Gastrocnemius medialis (tissue), 4 donors: Measurements from ENCODE around the gene METTL16. TPM values are rescaled to one million over a fixed set of nuclear protein-coding genes. Genes with fewer than 3 reads are reported as not detected.

Experiments
- ATAC-seq, 2 donors: fragments of 150-250 bp; one replicate each; pipeline ENCODE4 v1.9.1; 2016
- DNase-seq, 2 donors: peaks; one replicate each; pipeline ENCODE4 v3.0.0-alpha.2; 2019
- H3K27ac ChIP-seq, 4 donors: fragments of 200-600 bp; sonication (generic); 1 replicate in 1 of 4; 2 replicates in 3 of 4; pipeline ENCODE4 v1.5.1; 2016 to 2018; ENCODE audit warnings: mild to moderate bottlenecking in 2 of 4, moderate library complexity in 1 of 4
- H3K27me3 ChIP-seq, 3 donors: fragments of 200-600 bp; sonication (generic) in 2 of 3; 1 replicate in 1 of 3; 2 replicates in 2 of 3; pipeline versions ENCODE4 v1.5.1 to v1.6.0; 2016 to 2019; ENCODE audit warnings: mild to moderate bottlenecking in 1 of 3, moderate library complexity in 1 of 3
- H3K36me3 ChIP-seq, 2 donors: fragments of 200-600 bp; sonication (generic) in 1 of 2; one replicate each; pipeline ENCODE4 v1.5.1; 2017 to 2018
- H3K4me1 ChIP-seq, 2 donors: fragments of 200-600 bp; sonication (generic) in 1 of 2; one replicate each; pipeline ENCODE4 v1.5.1; 2016 to 2017; ENCODE audit warnings: mild to moderate bottlenecking in 2 of 2
- H3K4me3 ChIP-seq, 4 donors: fragments of 200-600 bp; sonication (generic) in 3 of 4; 1 replicate in 1 of 4; 2 replicates in 3 of 4; pipeline ENCODE4 v1.5.1; 2016 to 2019; ENCODE audit warnings: mild to moderate bottlenecking in 2 of 4
- H3K9me3 ChIP-seq, 3 donors: fragments of 200-600 bp; sonication (generic) in 2 of 3; 1 replicate in 1 of 3; 2 replicates in 2 of 3; pipeline ENCODE4 v1.5.1; 2016 to 2019
- CTCF ChIP-seq, 5 experiments: fragments of 450-650 bp in 3 of 5; fragments of 200-600 bp in 2 of 5; sonication (generic) in 2 of 5; IDR thresholded peaks in 4 of 5; conservative IDR thresholded peaks in 1 of 5; 1 replicate in 4 of 5; 2 replicates in 1 of 5; pipeline ENCODE4 v1.5.1; 2016 to 2019; ENCODE audit warnings: antibody characterized with exemption in 5 of 5, mild to moderate bottlenecking in 3 of 5, moderate library complexity in 3 of 5
- POLR2A ChIP-seq, 2 donors: fragments of 450-650 bp; IDR thresholded peaks; one replicate each; pipeline ENCODE4 v1.6.1; 2017; ENCODE audit warnings: antibody characterized with exemption in 2 of 2, mild to moderate bottlenecking in 2 of 2, moderate library complexity in 2 of 2
- in situ Hi-C, 4 donors: fragments of 200-750 bp; cut with MboI; loops; one replicate each; pipeline versions ENCODE4 v1.15.0 to v1.8.0; 2017; ENCODE audit warnings: low sequenced_read_pairs in 4 of 4
- intact Hi-C: fragments of 100-400 bp; cut with DNase I; formaldehyde crosslinking; loops from one replicate; pipeline ENCODE4 v1.15.1; 2023; ENCODE audit warnings: low total_unique reads
- total RNA-seq, 4 donors: library from RNA; depleted of rRNA; stranded (reverse); fragments of >200 nt; gene quantifications; one replicate each; pipeline versions ENCODE4 v1.1.0 to v1.2.3, GENCODE V29; 2016

METTL16 gene
- total RNA-seq, 4 donors from 2014 or later = 18.2 to 59.7 (median 25.4) TPM

GRCh38 chr17:2385240-2386210 is 126.2 kb downstream of the METTL16 start:
- Histone ChIP-seq H3K36me3 (no peaks in the 10 kb centered on the region), H3K4me1 (peaks cover 44 to 65% of the 10 kb centered on the region in 2 donors), H3K27ac (peak overlapping the region; percentile 84 to 93 (median 89)), H3K4me3 (no peak overlapping the region), H3K27me3 (no peaks in the 10 kb centered on the region), H3K9me3 (no peaks in the 10 kb centered on the region)
- in situ Hi-C loops = no loop called here
- intact Hi-C loops = loop anchor here (2.0 kb wide), 1 partner anchor 17 kb away; no protein-coding TSS in a partner anchor
- DNase-seq (no peak), ATAC-seq (no peak)
- TF ChIP-seq POLR2A (IDR thresholded peaks at IDR 0.05) (no peak), CTCF (IDR thresholded peaks at IDR 0.05 in 4 of 5, conservative IDR thresholded peaks at IDR 0.05 in 1 of 5) (no peak)

- Histone ChIP-seq H3K36me3 (peaks cover 0 to 7% of the 10 kb centered on the region in 2 donors), H3K27ac (peak overlapping the region; percentile 84 to 93 (median 89)), H3K4me1 (peaks cover 38 to 56% of the 10 kb centered on the region in 2 donors), H3K4me3 (no peak overlapping the region), H3K27me3 (no peaks in the 10 kb centered on the region), H3K9me3 (no peaks in the 10 kb centered on the region)
- ATAC-seq = no peak
- in situ Hi-C loops (loop anchor here in 1 of 4 donors (5.0 kb wide), 1 partner anchor 33 kb away; no protein-coding TSS in a partner anchor), intact Hi-C loops (loop anchor here (2.0 to 5.0 kb wide), 2 partner anchors 18 to 323 kb away; no protein-coding TSS in a partner anchor)
- no peak for DNase-seq
- TF ChIP-seq CTCF (IDR thresholded peaks at IDR 0.05 in 4 of 5, conservative IDR thresholded peaks at IDR 0.05 in 1 of 5) (no peak), POLR2A (IDR thresholded peaks at IDR 0.05) (no peak)
Measured at GRCh38 chr17:2384439-2385127, 127.1 kb downstream of the METTL16 start.

GRCh38 chr17:2383628-2384167 is 128.0 kb downstream of the METTL16 start:
- H3K4me1 ChIP-seq = peaks cover 31 to 48% of the 10 kb centered on the region in 2 donors
- H3K36me3 ChIP-seq = peaks cover 0 to 10% of the 10 kb centered on the region in 2 donors
- intact Hi-C loops (loop anchor here (2.0 to 5.0 kb wide), 2 partner anchors 19 to 324 kb away; no protein-coding TSS in a partner anchor), in situ Hi-C loops (loop anchor here in 1 of 4 donors (5.0 kb wide), 1 partner anchor 34 kb away; no protein-coding TSS in a partner anchor)
- no peaks in the 10 kb centered on the region for H3K27me3 ChIP-seq
- no peak overlapping the region for H3K4me3 ChIP-seq
- H3K9me3 ChIP-seq = no peaks in the 10 kb centered on the region
- ATAC-seq (peak; percentile 86 to 90), DNase-seq (peak; percentile 79 to 84)
- peak overlapping the region; percentile 84 to 93 (median 89) for H3K27ac ChIP-seq
- TF ChIP-seq POLR2A (IDR thresholded peaks at IDR 0.05) (peak; percentile 29 to 52), CTCF (IDR thresholded peaks at IDR 0.05 in 4 of 5, conservative IDR thresholded peaks at IDR 0.05 in 1 of 5) (no peak)

GRCh38 chr17:2380950-2381649 is 130.6 kb downstream of the METTL16 start:
- ATAC-seq (no peak), DNase-seq (no peak)
- H3K4me3 ChIP-seq = no peak overlapping the region
- intact Hi-C loops (loop anchor here (5.0 kb wide), 1 partner anchor 326 kb away; no protein-coding TSS in a partner anchor), in situ Hi-C loops (loop anchor here in 1 of 4 donors (5.0 kb wide), 1 partner anchor 36 kb away; no protein-coding TSS in a partner anchor)
- H3K9me3 ChIP-seq = no peaks in the 10 kb centered on the region
- H3K4me1 ChIP-seq = peaks cover 31 to 32% of the 10 kb centered on the region in 2 donors
- no peak overlapping the region for H3K27ac ChIP-seq
- TF ChIP-seq CTCF (IDR thresholded peaks at IDR 0.05 in 4 of 5, conservative IDR thresholded peaks at IDR 0.05 in 1 of 5) (no peak), POLR2A (IDR thresholded peaks at IDR 0.05) (no peak)
- H3K36me3 ChIP-seq = peaks cover 0 to 11% of the 10 kb centered on the region in 2 donors
- no peaks in the 10 kb centered on the region for H3K27me3 ChIP-seq
